Naive B cell (primary cell): ENCODE data around the gene EHD1. TPM values are rescaled to one million over a fixed set of nuclear protein-coding genes. Genes with fewer than 3 reads are reported as not detected.

Source experiments
- ATAC-seq, 2 donors: fragments of 150-1000 bp; cut with Tn5 transposase; 2 replicates each; pipeline ENCODE4 v1.10.0; 2021; ENCODE audit warnings: low read depth in 2 of 2, mild to moderate bottlenecking in 2 of 2, moderate library complexity in 2 of 2
- DNase-seq: peaks from one replicate; pipeline ENCODE4 v3.0.0; 2022
- H3K27ac Mint-ChIP-seq, 6 donors: one replicate each; pipeline ENCODE4 v1.8.0; 2020 to 2022; ENCODE audit warnings: mild to moderate bottlenecking in 6 of 6, mixed read lengths in 6 of 6, moderate library complexity in 5 of 6, inconsistent platforms in 2 of 6
- H3K27me3 Mint-ChIP-seq, 3 donors: one replicate each; pipeline ENCODE4 v1.8.0; 2021 to 2022; ENCODE audit warnings: mixed read lengths in 3 of 3, mild to moderate bottlenecking in 1 of 3
- H3K36me3 Mint-ChIP-seq, 2 donors: one replicate each; pipeline ENCODE4 v1.8.0; 2020 to 2022; ENCODE audit warnings: mixed read lengths in 2 of 2, inconsistent platforms in 1 of 2, mild to moderate bottlenecking in 1 of 2
- H3K4me1 Mint-ChIP-seq, 3 donors: one replicate each; pipeline ENCODE4 v1.8.0; 2020 to 2022; ENCODE audit warnings: mixed read lengths in 3 of 3, inconsistent platforms in 1 of 3, mild to moderate bottlenecking in 1 of 3, moderate library complexity in 1 of 3
- H3K4me3 Mint-ChIP-seq, 8 donors: one replicate each; pipeline ENCODE4 v1.8.0; 2020 to 2022; ENCODE audit warnings: mild to moderate bottlenecking in 8 of 8, mixed read lengths in 8 of 8, moderate library complexity in 8 of 8, inconsistent platforms in 2 of 8
- H3K9me3 Mint-ChIP-seq, 7 donors: one replicate each; pipeline ENCODE4 v1.8.0; 2020 to 2022; ENCODE audit warnings: mixed read lengths in 7 of 7, mild to moderate bottlenecking in 5 of 7, inconsistent platforms in 2 of 7, moderate library complexity in 1 of 7
- polyA plus RNA-seq, 6 donors: library from polyadenylated mRNA; unstranded; fragments of 300-500 nt; fragmentation: Illumina TruSeq; gene quantifications; one replicate each; pipeline ENCODE4 v1.2.3, GENCODE V29; 2021; ENCODE audit warnings: low read depth in 6 of 6

EHD1 gene
- polyA plus RNA-seq, 6 donors from 2014 or later, result 65.3 to 119 (median 90.7) TPM

DNA sequence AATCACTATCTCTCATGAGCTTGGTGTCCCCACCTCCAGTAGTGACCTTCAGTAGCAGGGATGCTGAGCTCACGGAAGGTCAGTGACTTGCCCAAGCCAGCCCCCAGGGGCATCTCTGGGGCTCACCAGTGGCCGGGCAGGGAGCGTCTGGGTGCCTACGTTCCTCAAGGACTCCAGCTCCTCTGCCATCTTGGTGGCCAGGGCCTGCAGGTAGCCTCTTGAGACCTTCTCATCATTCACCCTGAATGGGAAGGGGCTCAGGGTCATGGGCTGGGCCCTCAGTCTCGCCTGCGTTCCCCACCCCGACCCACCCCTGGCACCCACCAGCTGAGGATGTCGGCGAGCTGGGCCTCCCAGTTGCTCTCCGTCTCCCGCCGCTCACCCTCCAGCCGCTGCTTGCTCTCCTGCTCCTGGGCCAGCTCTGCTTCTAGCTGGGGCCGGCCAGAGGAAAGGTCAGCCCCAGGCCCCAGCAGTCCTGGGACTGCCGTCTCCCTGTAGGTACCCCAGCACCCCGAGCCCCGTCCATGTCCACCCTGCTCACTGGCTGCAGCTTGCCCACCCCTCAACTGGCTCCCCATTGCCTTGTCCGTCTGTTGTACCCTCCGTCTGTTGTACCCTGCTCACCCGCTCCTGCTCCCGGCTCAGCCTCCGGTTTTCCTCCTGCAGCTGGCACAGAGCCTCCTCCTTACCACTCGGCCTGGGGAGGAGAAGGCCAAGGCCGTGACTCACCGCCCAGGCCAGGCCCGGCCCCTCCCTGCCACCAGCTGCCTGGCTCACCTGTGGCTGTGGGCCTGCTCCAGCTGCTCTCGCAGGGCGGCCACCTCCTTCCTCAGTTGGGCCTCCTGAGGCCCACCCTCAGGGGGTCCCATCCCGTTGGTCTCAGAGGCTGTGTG is 43.5 kb downstream of the EHD1 start:
- no peak for ATAC-seq

GRCh38 chr11:64834031-64834722 is 44.2 kb downstream of the EHD1 start:
- no peaks in the 10 kb centered on the region for H3K9me3 Mint-ChIP-seq
- peaks cover 0 to 8% of the 10 kb centered on the region in 2 donors for H3K36me3 Mint-ChIP-seq
- H3K4me1 Mint-ChIP-seq, result no peaks in the 10 kb centered on the region
- no peak for DNase-seq
- H3K27me3 Mint-ChIP-seq, result no peaks in the 10 kb centered on the region
- no peak overlapping the region for H3K27ac Mint-ChIP-seq
- ATAC-seq, result no peak
- no peak overlapping the region for H3K4me3 Mint-ChIP-seq

More for the DNA sequence above, 43.5 kb downstream of the EHD1 start:
- Mint-ChIP-seq H3K27me3 (no peaks in the 10 kb centered on the region), H3K36me3 (peaks cover 0 to 15% of the 10 kb centered on the region in 2 donors), H3K4me1 (peaks cover 0 to 4% (median 0%) of the 10 kb centered on the region in 3 donors), H3K9me3 (no peaks in the 10 kb centered on the region), H3K4me3 (no peak overlapping the region), H3K27ac (no peak overlapping the region)
- DNase-seq, result no peak

- H3K4me1 Mint-ChIP-seq, result peaks cover 0 to 4% (median 0%) of the 10 kb centered on the region in 3 donors
- no peak overlapping the region for H3K27ac Mint-ChIP-seq
- DNase-seq, result no peak
- H3K36me3 Mint-ChIP-seq, result peaks cover 0 to 8% of the 10 kb centered on the region in 2 donors
- ATAC-seq, result no peak
- no peaks in the 10 kb centered on the region for H3K9me3 Mint-ChIP-seq
- no peak overlapping the region for H3K4me3 Mint-ChIP-seq
- H3K27me3 Mint-ChIP-seq, result no peaks in the 10 kb centered on the region
Measured at GRCh38 chr11:64833509-64833908, 44.9 kb downstream of the EHD1 start.

DNA sequence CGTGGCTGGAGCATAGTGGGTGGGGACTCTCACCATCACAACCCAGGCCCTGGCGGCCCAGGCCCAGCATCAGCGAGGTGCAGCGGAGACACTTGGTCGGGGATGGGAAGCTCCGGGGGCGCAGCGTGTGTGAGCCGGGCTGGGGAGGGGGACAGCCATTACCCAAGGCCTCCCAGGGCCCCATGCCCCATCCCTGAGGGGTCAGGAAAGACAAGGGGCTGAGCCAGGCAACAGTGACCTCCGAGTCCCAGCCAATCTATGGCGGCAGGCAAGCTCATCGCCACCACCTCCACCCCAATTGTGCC is 45.3 kb downstream of the EHD1 start:
- no peak overlapping the region for H3K27ac Mint-ChIP-seq
- ATAC-seq (no peak), DNase-seq (no peak)
- H3K36me3 Mint-ChIP-seq, result peaks cover 0 to 8% of the 10 kb centered on the region in 2 donors
- H3K9me3 Mint-ChIP-seq, result no peaks in the 10 kb centered on the region
- H3K27me3 Mint-ChIP-seq, result no peaks in the 10 kb centered on the region
- no peak overlapping the region for H3K4me3 Mint-ChIP-seq
- H3K4me1 Mint-ChIP-seq, result peaks cover 0 to 4% (median 0%) of the 10 kb centered on the region in 3 donors

- no peak for ATAC-seq
Measured at GRCh38 chr11:64832467-64833197, 45.8 kb downstream of the EHD1 start.

DNA sequence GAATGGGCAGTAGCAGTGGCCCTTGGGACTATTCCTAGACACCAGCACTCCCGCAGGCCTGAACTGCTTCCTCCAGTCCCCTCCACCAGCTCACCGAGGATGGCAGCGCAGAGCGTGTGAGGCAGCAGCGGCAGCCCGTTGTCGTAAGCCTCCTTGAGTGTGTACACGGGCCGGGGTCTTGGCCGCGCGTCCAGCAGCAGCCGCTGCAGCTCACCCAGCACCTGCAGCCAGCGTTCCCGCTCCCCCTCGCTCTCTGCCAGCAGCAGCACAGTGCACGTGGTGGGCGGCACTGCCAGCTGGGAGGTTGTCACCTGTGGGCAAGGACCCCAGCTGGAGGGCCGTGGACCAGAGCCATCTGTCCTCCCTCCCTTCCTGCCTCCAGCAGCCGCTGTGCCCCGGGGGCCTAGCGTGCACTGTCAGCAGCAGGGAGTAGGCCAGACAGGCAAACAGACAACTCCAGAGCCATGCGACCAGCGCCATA is 47.0 kb downstream of the EHD1 start:
- H3K27me3 Mint-ChIP-seq, result no peaks in the 10 kb centered on the region
- H3K27ac Mint-ChIP-seq, result peak overlapping the region in 1 of 6 donors; percentile 81
- DNase-seq, result no peak
- peaks cover 0 to 4% (median 4%) of the 10 kb centered on the region in 3 donors for H3K4me1 Mint-ChIP-seq
- no peak for ATAC-seq
- no peak overlapping the region for H3K4me3 Mint-ChIP-seq
- H3K36me3 Mint-ChIP-seq, result peaks cover 0 to 16% of the 10 kb centered on the region in 2 donors
- H3K9me3 Mint-ChIP-seq, result no peaks in the 10 kb centered on the region

More at GRCh38 chr11:64832467-64833197, 45.8 kb downstream of the EHD1 start:
- H3K36me3 Mint-ChIP-seq, result peaks cover 0 to 14% of the 10 kb centered on the region in 2 donors
- peaks cover 0 to 4% (median 3%) of the 10 kb centered on the region in 3 donors for H3K4me1 Mint-ChIP-seq
- H3K27ac Mint-ChIP-seq, result no peak overlapping the region
- H3K27me3 Mint-ChIP-seq, result no peaks in the 10 kb centered on the region
- no peak overlapping the region for H3K4me3 Mint-ChIP-seq
- H3K9me3 Mint-ChIP-seq, result no peaks in the 10 kb centered on the region
- no peak for DNase-seq

GRCh38 chr11:64829536-64830251 is 48.7 kb downstream of the EHD1 start:
- H3K4me3 Mint-ChIP-seq, result no peak overlapping the region
- H3K4me1 Mint-ChIP-seq, result peaks cover 0 to 4% (median 4%) of the 10 kb centered on the region in 3 donors
- no peaks in the 10 kb centered on the region for H3K9me3 Mint-ChIP-seq
- H3K36me3 Mint-ChIP-seq, result peaks cover 0 to 24% of the 10 kb centered on the region in 2 donors
- no peaks in the 10 kb centered on the region for H3K27me3 Mint-ChIP-seq
- H3K27ac Mint-ChIP-seq, result no peak overlapping the region
- ATAC-seq (no peak), DNase-seq (no peak)

DNA sequence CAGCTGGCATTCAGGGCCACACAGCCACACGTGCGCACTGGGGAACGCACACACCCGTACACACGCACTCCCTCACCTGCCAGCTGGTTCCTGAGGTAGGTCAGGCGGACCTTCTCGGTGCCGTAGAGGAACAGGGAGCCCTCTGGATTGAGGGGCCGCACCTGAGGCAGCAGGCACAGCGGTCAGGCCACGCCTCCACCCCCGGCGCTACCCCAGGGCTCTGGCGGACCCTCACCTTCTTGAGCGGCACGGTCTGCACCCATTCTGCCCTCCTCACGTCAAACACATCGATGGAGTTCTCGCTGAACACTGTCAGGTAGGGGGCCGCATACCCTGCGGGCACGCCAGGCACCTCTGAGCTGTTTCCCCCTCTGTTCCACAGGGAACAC is 51.0 kb downstream of the EHD1 start:
- H3K9me3 Mint-ChIP-seq, result no peaks in the 10 kb centered on the region
- no peak for DNase-seq
- peaks cover 0 to 24% of the 10 kb centered on the region in 2 donors for H3K36me3 Mint-ChIP-seq
- H3K4me1 Mint-ChIP-seq, result peaks cover 0 to 4% (median 4%) of the 10 kb centered on the region in 3 donors
- H3K27ac Mint-ChIP-seq, result peak overlapping the region in 2 of 6 donors; percentile 29 to 38
- H3K4me3 Mint-ChIP-seq, result no peak overlapping the region
- no peaks in the 10 kb centered on the region for H3K27me3 Mint-ChIP-seq
- no peak for ATAC-seq

DNA sequence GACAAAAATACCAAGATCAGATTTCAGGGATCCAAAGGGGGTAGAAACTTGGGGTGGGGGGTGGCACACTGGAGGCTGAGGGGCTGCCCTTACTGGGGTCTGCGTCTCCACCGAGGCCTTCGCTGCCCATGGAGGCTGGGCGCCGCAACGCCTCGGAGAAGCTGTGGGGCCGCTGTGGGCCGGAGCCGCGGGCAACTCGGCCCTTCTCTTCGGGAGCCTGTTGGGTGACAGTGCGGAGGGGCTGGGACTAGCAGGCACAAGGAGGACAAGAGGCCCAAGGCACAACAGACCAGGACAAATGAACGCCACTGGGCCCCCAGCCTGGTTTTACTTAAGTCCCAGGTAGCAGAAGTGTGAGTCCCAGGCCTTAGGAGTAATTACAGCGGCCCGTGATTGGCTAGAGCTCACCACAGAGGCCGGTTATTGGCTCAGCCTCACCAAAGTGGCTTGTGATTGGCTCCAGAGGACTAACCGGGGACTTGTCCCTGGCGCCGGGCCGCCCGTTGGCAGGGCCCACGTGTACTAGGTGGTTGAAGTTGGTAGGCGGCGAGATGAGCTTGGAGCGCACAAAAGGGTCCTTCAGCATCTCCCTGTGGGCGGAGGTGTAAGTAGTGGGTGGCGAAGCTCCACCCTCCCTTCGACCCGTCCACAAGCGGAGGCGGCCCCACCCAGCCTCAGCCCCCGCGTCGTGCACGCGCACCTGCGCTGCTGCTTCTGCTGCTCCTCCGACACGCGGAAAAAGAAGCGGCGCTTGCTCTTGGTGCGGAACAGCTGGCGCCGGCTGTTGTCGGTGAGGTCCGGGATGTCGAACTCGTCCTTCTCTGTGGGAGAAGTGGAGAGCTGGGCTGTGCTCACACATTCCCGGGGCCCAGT is 51.6 kb downstream of the EHD1 start:
- H3K4me3 Mint-ChIP-seq, result no peak overlapping the region
- ATAC-seq (no peak), DNase-seq (no peak)
- H3K27me3 Mint-ChIP-seq, result no peaks in the 10 kb centered on the region
- H3K9me3 Mint-ChIP-seq, result no peaks in the 10 kb centered on the region
- peaks cover 0 to 4% (median 4%) of the 10 kb centered on the region in 3 donors for H3K4me1 Mint-ChIP-seq
- H3K27ac Mint-ChIP-seq, result no peak overlapping the region
- peaks cover 0 to 19% of the 10 kb centered on the region in 2 donors for H3K36me3 Mint-ChIP-seq

- Mint-ChIP-seq H3K9me3 (no peaks in the 10 kb centered on the region), H3K27ac (no peak overlapping the region), H3K27me3 (no peaks in the 10 kb centered on the region), H3K4me3 (no peak overlapping the region), H3K4me1 (peaks cover 0 to 4% (median 4%) of the 10 kb centered on the region in 3 donors), H3K36me3 (peaks cover 0 to 16% of the 10 kb centered on the region in 2 donors)
- no peak for DNase-seq
- no peak for ATAC-seq
Measured at GRCh38 chr11:64826062-64826461, 52.4 kb downstream of the EHD1 start.

DNA sequence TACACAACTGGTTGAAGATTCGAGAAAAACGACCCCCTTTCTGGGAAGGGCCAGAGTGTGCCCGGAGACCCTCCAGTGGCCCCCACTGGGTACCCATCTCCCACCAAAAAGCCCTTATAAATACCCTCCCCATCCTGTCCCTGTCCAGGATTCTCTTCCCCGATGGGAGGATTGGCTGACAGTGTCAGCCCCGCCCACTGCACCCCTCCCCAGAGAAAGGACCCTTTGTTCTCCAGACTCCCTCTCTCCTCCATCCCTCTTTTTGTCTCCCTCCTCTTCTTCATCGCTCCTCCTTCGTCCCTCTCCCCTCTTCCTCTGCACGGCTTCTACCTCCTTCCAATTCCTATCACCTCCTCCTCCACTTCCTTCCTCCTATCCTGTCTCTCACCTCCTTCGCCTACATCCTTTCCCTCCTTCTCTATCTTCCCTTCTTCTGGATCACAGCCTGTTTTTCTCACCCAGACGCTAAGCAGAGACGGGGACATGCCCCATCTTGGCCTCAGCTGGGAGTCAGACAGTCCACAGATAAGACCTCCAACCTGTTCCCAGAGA is 54.8 kb downstream of the EHD1 start:
- H3K27ac Mint-ChIP-seq, result no peak overlapping the region
- no peak for DNase-seq
- H3K9me3 Mint-ChIP-seq, result no peaks in the 10 kb centered on the region

DNA sequence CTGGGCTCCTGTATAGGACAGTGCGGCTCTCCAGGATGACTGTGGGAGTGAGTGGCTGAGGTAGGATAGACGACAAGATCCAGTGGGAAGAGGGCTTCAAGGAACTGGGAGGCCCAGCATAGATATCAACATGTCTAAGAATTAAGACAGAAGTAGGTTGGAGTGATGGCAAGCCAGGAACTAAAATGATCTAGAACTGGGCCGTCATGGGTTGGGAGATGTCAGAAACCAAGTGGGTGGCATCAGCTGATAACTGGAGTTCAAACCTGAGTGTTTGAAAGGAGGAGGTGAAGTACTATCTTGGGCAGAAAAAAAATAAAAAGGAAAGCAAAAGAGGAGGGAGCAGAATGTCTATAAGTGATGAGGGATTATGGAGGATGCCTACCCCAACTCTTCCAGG is 60.9 kb downstream of the EHD1 start:
- Mint-ChIP-seq H3K36me3 (no peaks in the 10 kb centered on the region), H3K4me3 (peak overlapping the region in 2 of 8 donors; percentile 3 to 35), H3K27me3 (no peaks in the 10 kb centered on the region), H3K27ac (peak overlapping the region in 2 of 6 donors; percentile 34 to 80), H3K4me1 (peaks cover 14 to 18% (median 15%) of the 10 kb centered on the region in 3 donors), H3K9me3 (no peaks in the 10 kb centered on the region)
- ATAC-seq (no peak), DNase-seq (no peak)

More for the DNA sequence above, 54.8 kb downstream of the EHD1 start:
- H3K36me3 Mint-ChIP-seq, result peaks cover 0 to 16% of the 10 kb centered on the region in 2 donors
- no peaks in the 10 kb centered on the region for H3K27me3 Mint-ChIP-seq
- H3K4me3 Mint-ChIP-seq, result no peak overlapping the region
- no peak for ATAC-seq
- peaks cover 0 to 4% (median 0%) of the 10 kb centered on the region in 3 donors for H3K4me1 Mint-ChIP-seq
